Fibroblast of villous mesenchyme (primary cell): Measurements from ENCODE around the gene ZEB2. TPM values are rescaled to one million over a fixed set of nuclear protein-coding genes. Genes with fewer than 3 reads are reported as not detected.

Experiments used
- DNase-seq: peaks from one replicate; pipeline ENCODE4 v3.0.0-alpha.2; 2010; ENCODE audit warnings: low read depth
- H3K4me3 ChIP-seq: 2 replicates; pipeline ENCODE4 v1.5.1; 2011; ENCODE audit warnings: low read depth, mild to moderate bottlenecking, low read length
- total RNA-seq: library from RNA; depleted of rRNA; stranded (reverse); fragments of >200 nt; gene quantifications from 2 replicates; pipeline ENCODE4 v1.2.3, GENCODE V29; 2012
- TF ChIP-seq, protein P1 (sequence below): IDR thresholded peaks from 2 replicates; pipeline ENCODE4 v1.5.1; 2012; ENCODE audit warnings: low read depth, mild to moderate bottlenecking, low read length; ENCODE audit not compliant: insufficient read depth

ZEB2 gene
- total RNA-seq, 1 donor = 50.1 TPM

DNA sequence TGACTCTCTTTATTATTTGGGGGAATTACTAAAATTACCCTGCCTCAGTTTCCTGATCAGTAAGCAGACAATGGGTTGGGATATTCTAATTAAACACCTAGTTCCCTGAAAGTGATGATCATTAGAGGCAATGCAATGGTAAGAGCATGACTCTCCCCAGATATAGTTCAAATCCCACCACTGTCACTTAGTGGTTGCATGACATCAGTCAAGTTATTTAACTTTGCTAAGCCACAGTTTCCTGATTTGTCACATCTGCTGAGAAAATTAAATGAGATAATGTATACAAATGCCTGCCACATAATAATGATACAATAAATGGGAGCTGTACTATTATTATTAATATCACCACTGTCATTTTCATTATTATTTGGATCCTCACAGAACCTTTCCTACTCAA is 29.9 kb downstream of the ZEB2 start:
- H3K4me3 ChIP-seq = no peak overlapping the region
- TF ChIP-seq, protein P1, sequence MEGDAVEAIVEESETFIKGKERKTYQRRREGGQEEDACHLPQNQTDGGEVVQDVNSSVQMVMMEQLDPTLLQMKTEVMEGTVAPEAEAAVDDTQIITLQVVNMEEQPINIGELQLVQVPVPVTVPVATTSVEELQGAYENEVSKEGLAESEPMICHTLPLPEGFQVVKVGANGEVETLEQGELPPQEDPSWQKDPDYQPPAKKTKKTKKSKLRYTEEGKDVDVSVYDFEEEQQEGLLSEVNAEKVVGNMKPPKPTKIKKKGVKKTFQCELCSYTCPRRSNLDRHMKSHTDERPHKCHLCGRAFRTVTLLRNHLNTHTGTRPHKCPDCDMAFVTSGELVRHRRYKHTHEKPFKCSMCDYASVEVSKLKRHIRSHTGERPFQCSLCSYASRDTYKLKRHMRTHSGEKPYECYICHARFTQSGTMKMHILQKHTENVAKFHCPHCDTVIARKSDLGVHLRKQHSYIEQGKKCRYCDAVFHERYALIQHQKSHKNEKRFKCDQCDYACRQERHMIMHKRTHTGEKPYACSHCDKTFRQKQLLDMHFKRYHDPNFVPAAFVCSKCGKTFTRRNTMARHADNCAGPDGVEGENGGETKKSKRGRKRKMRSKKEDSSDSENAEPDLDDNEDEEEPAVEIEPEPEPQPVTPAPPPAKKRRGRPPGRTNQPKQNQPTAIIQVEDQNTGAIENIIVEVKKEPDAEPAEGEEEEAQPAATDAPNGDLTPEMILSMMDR = no peak
- DNase-seq = no peak

DNA sequence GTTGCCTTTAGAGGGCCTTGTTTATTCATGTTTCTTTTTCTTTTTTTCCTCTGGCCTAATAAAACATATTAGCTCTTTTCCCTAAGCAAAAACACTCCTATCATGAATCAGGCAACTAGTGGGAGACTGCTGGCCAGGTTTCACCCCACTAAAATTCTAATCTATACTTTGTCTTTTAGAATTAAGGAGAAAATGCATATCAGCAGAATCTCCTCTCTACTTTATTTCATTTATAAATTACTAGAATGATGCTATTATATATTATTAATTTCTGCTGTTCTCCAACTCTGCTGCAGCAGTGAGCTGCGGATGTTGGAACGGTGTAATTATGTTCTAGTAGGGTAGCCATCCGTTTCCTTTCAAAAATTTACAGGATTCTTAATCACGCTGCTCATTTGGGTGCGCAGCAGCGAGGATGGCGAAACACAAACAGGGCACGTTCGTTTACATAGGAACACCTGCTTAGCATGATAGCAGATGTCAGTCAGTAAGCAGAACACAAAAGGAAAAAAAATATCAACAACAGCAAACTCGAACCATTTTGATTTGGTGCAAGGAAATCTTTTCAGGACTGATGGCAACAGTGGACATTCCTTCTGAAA is 30.5 kb downstream of the ZEB2 start:
- no peak overlapping the region for H3K4me3 ChIP-seq
- DNase-seq = no peak
- TF ChIP-seq, protein P1 = no peak

DNA sequence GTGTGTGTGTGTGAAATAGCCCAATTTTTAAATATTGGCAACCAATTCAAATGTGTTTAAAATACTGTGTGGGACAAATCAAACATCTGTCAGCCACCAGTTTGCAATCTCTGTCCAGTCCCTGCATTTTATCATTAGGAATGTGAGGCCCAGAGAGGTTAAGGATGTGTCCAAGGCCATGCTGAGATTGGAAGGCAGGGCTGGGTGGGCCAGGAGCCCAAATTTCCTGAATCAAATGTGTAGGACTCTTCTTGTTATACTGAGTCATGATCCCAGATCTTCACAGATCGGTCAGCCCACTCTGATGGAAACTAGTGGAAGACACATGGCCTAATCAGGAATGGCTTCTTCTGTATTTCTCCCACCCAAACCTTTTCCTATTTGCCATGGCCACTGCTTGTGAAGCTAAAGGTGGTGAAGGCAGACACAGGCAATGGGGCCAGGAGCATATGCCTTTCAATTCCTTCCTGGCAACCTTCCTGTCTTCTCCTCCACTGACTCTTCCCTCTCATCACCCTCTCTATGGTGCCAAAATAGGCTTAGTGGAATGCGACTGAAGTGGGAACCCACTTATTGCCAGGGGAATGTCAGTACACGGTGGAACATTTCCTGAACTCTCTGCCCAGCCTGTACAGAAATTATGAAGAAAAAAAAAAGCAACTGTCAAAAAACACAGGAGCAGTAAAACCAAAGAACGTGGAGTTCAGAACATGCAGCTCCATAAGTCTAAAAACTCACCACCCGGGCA is 35.5 kb downstream of the ZEB2 start:
- TF ChIP-seq, protein P1 = no peak
- H3K4me3 ChIP-seq = no peak overlapping the region
- DNase-seq = no peak

DNA sequence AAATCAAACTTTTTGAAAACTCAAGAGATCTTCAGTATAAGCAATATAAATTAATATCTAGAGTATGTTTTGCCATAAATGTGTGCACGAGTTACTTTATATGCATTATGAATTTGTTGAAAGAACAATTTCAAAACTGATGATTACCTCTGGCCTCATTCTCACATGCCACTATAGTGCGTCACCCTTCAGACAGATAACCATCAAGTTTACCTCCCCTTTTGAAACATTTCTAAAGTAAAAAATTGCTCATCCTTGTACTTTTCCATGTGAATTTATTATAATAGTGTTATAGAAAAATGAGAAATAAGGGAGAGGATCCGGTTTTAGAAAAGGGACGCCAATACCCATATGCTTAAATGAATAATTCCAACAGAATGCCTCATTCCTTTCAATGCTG is 38.3 kb downstream of the ZEB2 start:
- DNase-seq = peak; percentile 47
- no peak overlapping the region for H3K4me3 ChIP-seq
- TF ChIP-seq, protein P1 = no peak

DNA sequence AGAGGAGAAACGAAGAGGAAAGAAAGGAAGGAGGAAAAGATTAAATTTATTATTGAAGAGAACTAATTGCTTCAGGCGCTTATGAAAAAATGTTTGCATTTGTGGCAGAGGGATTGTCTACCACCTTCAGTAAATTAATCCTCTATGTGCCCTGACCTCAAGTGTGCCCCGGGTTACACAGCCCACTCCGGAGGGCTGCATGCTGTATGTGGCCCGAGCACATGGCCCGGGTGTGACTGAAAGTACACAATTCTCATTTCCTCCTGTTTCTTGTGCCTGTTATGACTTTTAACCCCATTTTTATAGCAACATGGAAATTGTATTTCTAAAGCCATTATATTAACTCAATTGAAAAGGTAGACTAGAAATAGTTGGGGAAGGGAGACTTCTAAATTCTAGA is 38.8 kb downstream of the ZEB2 start:
- H3K4me3 ChIP-seq = no peak overlapping the region
- no peak for DNase-seq
- TF ChIP-seq, protein P1 = no peak

DNA sequence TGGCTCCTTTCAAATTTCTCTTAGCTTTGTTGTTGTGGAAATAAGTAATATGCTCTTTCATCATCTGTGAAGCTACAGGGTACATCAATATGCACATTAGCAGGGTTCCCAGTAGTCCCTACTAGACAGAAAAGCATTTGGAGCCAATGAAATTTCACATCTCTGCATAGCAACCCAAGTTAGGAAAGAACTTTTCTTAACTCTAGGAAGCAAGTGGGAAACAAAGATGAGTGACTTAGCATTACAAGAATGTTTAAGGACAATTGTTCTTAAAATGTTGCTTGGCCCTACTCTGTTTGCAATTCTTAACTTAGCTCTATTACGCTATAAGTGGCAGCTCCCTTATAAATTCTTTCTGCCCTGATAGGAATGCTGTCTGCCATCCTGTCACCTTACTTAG is 39.6 kb downstream of the ZEB2 start:
- H3K4me3 ChIP-seq = no peak overlapping the region
- TF ChIP-seq, protein P1 = no peak
- peak; percentile 48 for DNase-seq
